BE2C (cell line): ENCODE measurements around the gene GNG2.

Source experiments
- DNase-seq: peaks from one replicate; pipeline ENCODE4 v3.0.0-alpha.2; 2020
- H3K27me3 ChIP-seq: fragments of 250-450 bp; sonication (Bioruptor Pico); 2 replicates; pipeline ENCODE4 v1.5.1; 2020; ENCODE audit warnings: mild to moderate bottlenecking
- H3K36me3 ChIP-seq: fragments of 250-450 bp; sonication (Bioruptor Pico); 2 replicates; pipeline ENCODE4 v1.5.1; 2020; ENCODE audit warnings: mild to moderate bottlenecking
- H3K4me1 ChIP-seq: fragments of 250-450 bp; sonication (Bioruptor Pico); 2 replicates; pipeline ENCODE4 v1.5.1; 2020
- H3K4me3 ChIP-seq: 2 replicates; pipeline ENCODE4 v1.5.1; 2011; ENCODE audit warnings: low read depth, low read length
- H3K9me3 ChIP-seq: fragments of 250-450 bp; sonication (Bioruptor Pico); 2 replicates; pipeline ENCODE4 v1.5.1; 2020
- CTCF ChIP-seq: IDR thresholded peaks from 2 replicates; pipeline ENCODE4 v1.5.1; 2012; ENCODE audit warnings: mild to moderate bottlenecking, low read depth, low read length

GNG2 gene

GRCh38 chr14:51836417-51836816, 24.0 kb upstream of the GNG2 start:
- H3K4me3 ChIP-seq, result no peak overlapping the region
- no peaks in the 10 kb centered on the region for H3K4me1 ChIP-seq
- no peak for TF ChIP-seq CTCF
- H3K9me3 ChIP-seq, result no peaks in the 10 kb centered on the region
- no peak for DNase-seq
- H3K27me3 ChIP-seq, result no peaks in the 10 kb centered on the region
- no peaks in the 10 kb centered on the region for H3K36me3 ChIP-seq

- Histone ChIP-seq H3K27me3 (no peaks in the 10 kb centered on the region), H3K4me1 (peaks cover 18% of the 10 kb centered on the region), H3K36me3 (no peaks in the 10 kb centered on the region), H3K9me3 (no peaks in the 10 kb centered on the region), H3K4me3 (no peak overlapping the region)
- no peak for DNase-seq
- TF ChIP-seq CTCF, result no peak
Observed at GRCh38 chr14:51844081-51844881, 16.1 kb upstream of the GNG2 start.

GRCh38 chr14:51845811-51846210, 14.6 kb upstream of the GNG2 start:
- no peak for TF ChIP-seq CTCF
- Histone ChIP-seq H3K4me3 (no peak overlapping the region), H3K9me3 (no peaks in the 10 kb centered on the region), H3K36me3 (no peaks in the 10 kb centered on the region), H3K27me3 (no peaks in the 10 kb centered on the region), H3K4me1 (peaks cover 18% of the 10 kb centered on the region)
- no peak for DNase-seq

- DNase-seq, result no peak
- Histone ChIP-seq H3K27me3 (no peaks in the 10 kb centered on the region), H3K4me1 (peaks cover 18% of the 10 kb centered on the region), H3K4me3 (peak overlapping the region; percentile 23; the same call in 1 of the 2 replicates), H3K9me3 (no peaks in the 10 kb centered on the region), H3K36me3 (no peaks in the 10 kb centered on the region)
- TF ChIP-seq CTCF, result no peak
Observed at GRCh38 chr14:51846631-51847488, 13.6 kb upstream of the GNG2 start.

GRCh38 chr14:51847489-51847796, 13.0 kb upstream of the GNG2 start:
- H3K9me3 ChIP-seq, result no peaks in the 10 kb centered on the region
- no peaks in the 10 kb centered on the region for H3K36me3 ChIP-seq
- H3K4me3 ChIP-seq, result no peak overlapping the region
- H3K27me3 ChIP-seq, result no peaks in the 10 kb centered on the region
- H3K4me1 ChIP-seq, result peaks cover 18% of the 10 kb centered on the region
- DNase-seq, result no peak
- TF ChIP-seq CTCF, result no peak

- H3K4me3 ChIP-seq, result no peak overlapping the region
- no peaks in the 10 kb centered on the region for H3K9me3 ChIP-seq
- no peaks in the 10 kb centered on the region for H3K27me3 ChIP-seq
- peaks cover 18% of the 10 kb centered on the region for H3K4me1 ChIP-seq
- no peak for DNase-seq
- no peak for TF ChIP-seq CTCF
- no peaks in the 10 kb centered on the region for H3K36me3 ChIP-seq
Observed at GRCh38 chr14:51848120-51848519, 12.3 kb upstream of the GNG2 start.
